NB4 (cell line): Measurements from ENCODE around the gene PLCB4.

ENCODE experiments used
- POLR2A ChIP-seq: IDR thresholded peaks from 2 replicates; pipeline ENCODE4 v1.6.1; 2011; ENCODE audit warnings: mild to moderate bottlenecking; ENCODE audit not compliant: insufficient read length; ENCODE audit errors: extremely low read depth
- TF ChIP-seq, protein P1 (sequence below): IDR thresholded peaks from one replicate; pipeline ENCODE4 v1.5.1; 2012; ENCODE audit warnings: low read depth, low read length

DNA sequence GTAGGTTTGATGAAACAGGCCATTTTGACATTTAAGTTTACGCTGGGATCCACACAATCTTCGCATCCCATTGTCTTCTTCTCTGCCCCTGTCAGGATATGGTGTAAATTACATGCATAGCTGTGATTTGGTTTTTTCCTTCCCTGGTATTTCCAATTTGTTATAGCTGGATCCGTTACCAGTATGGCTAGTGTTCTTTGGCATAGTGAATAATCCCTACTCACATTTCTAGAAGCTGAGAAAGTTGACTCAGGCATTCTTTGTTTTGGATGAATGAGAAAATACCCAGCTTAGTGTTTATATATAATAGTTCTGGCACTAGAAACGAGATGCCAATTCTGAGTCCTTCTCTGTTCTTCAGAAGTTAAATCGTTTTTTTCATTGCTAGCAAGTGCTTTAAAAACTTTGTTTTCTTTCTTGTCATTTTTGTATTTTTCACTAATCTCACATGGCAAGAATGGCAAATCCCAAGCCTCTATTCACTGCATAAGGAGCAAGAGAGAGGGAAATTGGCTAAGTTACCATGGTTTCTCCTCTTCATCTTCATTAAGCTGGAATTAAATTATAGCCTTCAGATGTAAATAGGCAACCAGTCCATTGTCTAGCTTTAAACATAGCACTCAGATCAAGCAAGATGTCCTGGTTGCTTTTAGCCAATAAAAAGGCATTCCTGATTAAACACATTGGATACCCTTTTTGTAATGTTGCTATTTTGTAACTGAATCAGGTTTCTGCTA is 353.6 kb downstream of the PLCB4 start:
- TF ChIP-seq, protein P1, sequence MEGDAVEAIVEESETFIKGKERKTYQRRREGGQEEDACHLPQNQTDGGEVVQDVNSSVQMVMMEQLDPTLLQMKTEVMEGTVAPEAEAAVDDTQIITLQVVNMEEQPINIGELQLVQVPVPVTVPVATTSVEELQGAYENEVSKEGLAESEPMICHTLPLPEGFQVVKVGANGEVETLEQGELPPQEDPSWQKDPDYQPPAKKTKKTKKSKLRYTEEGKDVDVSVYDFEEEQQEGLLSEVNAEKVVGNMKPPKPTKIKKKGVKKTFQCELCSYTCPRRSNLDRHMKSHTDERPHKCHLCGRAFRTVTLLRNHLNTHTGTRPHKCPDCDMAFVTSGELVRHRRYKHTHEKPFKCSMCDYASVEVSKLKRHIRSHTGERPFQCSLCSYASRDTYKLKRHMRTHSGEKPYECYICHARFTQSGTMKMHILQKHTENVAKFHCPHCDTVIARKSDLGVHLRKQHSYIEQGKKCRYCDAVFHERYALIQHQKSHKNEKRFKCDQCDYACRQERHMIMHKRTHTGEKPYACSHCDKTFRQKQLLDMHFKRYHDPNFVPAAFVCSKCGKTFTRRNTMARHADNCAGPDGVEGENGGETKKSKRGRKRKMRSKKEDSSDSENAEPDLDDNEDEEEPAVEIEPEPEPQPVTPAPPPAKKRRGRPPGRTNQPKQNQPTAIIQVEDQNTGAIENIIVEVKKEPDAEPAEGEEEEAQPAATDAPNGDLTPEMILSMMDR = no peak
- TF ChIP-seq POLR2A = no peak
